ENCODE data around the gene DGKD.

DNA sequence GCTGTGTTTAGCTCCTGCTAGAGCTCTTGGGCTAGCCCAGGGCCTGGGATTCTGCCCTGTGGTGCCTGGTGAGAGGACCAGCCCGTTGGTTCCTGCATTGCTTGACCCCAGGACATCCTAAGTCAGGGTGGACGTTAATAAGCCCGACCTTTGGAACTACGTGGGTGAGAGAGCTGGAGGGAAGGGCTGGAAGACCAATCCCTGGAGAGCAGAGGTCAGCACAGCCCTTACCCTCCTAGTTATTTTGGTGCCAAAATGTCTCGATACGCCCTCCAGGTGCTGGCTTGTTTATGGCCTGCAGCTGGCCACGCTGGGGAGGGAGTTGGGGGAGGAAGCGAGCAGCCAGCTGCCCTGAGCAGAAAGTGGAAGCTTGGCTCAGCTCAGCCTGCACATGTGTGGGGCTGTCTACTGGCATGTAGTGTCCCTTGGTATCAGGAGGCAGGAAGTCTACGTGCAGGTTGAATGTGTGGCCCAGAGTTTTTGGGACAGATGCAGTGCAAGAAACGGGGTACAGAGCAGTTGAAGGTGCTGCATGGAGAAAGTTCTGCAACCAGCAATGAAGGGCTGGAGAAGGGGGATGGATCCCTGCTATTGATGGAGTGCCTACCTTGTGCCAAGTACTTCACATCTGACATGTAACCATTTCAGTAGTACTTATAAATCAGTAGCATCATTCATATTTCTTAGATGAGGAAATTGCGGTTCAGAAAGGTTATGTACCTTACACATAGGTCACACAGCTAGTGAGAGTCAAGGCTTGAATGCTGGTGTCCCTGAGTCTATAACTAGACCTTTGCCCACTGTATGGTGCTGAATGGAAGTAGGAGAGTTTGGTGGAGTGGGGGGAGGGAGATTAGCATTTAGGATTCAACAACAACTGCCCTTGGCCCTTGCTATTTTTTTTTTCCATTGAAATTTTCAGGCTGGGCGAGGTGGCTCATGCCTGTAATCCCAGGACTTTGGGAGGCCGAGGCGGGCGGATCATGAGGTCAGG lies 5.0 kb upstream of the DGKD start:
- TF ChIP-seq FOXK1 (CRISPR knock-in tag; IDR thresholded peaks at IDR 0.05) (no peak), ZNF138 (CRISPR knock-in tag; conservative IDR thresholded peaks at IDR 0.05) (no peak), KAT7 (CRISPR knock-in tag; IDR thresholded peaks at IDR 0.05; ENCODE audit: borderline replicate concordance) (no peak), CTCF (IDR thresholded peaks at IDR 0.05) (no peak), ZMAT4 (CRISPR knock-in tag; IDR thresholded peaks at IDR 0.05) (no peak), ZNF317 (CRISPR knock-in tag; IDR thresholded peaks at IDR 0.05; ENCODE audit: borderline replicate concordance, low read depth) (no peak), CREB1 (CRISPR knock-in tag; IDR thresholded peaks at IDR 0.05) (no peak)
- TF ChIP-seq, protein P1, sequence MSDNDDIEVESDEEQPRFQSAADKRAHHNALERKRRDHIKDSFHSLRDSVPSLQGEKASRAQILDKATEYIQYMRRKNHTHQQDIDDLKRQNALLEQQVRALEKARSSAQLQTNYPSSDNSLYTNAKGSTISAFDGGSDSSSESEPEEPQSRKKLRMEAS (CRISPR knock-in tag; IDR thresholded peaks at IDR 0.05), result no peak
